ENCODE results near the gene LAMC3.

GRCh38 chr9:131031005-131031641 is 22.1 kb downstream of the LAMC3 start:
- no peak for TF ChIP-seq ZFP36 (IDR thresholded peaks at IDR 0.05; ENCODE audit: low read depth, low read length, partially characterized antibody)
- TF ChIP-seq CTCF (IDR thresholded peaks at IDR 0.05 in 2 of 3, conservative IDR thresholded peaks at IDR 0.05 in 1 of 3; ENCODE audit: insufficient read depth in 2 of 3, low read depth in 1 of 3, low read length in 3 of 3): no peak
- TF ChIP-seq CBFB (CRISPR knock-in tag; IDR thresholded peaks at IDR 0.05): no peak
- no peak for TF ChIP-seq TFAP4 (CRISPR knock-in tag; IDR thresholded peaks at IDR 0.05; ENCODE audit: borderline replicate concordance)
- no peak for TF ChIP-seq FOXM1 (IDR thresholded peaks at IDR 0.05; ENCODE audit: low read depth)
- no peak for TF ChIP-seq FOXM1 (CRISPR knock-in tag; IDR thresholded peaks at IDR 0.05; ENCODE audit: low read depth)
- no peak for TF ChIP-seq ATF2 (CRISPR knock-in tag; IDR thresholded peaks at IDR 0.05)
- no peak for TF ChIP-seq NR1H2 (CRISPR knock-in tag; IDR thresholded peaks at IDR 0.05)
- no peak for TF ChIP-seq ELF1 (tag; IDR thresholded peaks at IDR 0.05)
- no peak for TF ChIP-seq SMARCC2 (IDR thresholded peaks at IDR 0.05; ENCODE audit: low read depth)
- no peak for TF ChIP-seq AFF4 (CRISPR knock-in tag; IDR thresholded peaks at IDR 0.05)

All from K562 (cell line).